HEK293T (cell line): ENCODE results near the gene CREM.

Experiments used
- CTCF ChIA-PET: fragments of 350-600 bp; formaldehyde crosslinking; extraction: SDS; loops from one replicate; lab custom pipeline; 2021; ENCODE audit warnings: antibody characterized with exemption, inconsistent platforms; lab: Yijun Ruan, JAX
- POLR2A ChIA-PET: fragments of 350-600 bp; formaldehyde crosslinking; extraction: SDS; loops from one replicate; lab custom pipeline; 2020; ENCODE audit warnings: antibody characterized with exemption, inconsistent platforms; lab: Yijun Ruan, JAX
- DNase-seq: peaks from one replicate; pipeline ENCODE4 v3.0.0; 2012; ENCODE audit warnings: mixed read lengths; ENCODE audit errors: extremely low spot score
- ARNT ChIP-seq: fragments of 450-650 bp; IDR thresholded peaks from 2 replicates; pipeline ENCODE4 v1.6.1; 2017; ENCODE audit warnings: mild to moderate bottlenecking
- BHLHE40 ChIP-seq: fragments of 450-650 bp; IDR thresholded peaks from 2 replicates; pipeline ENCODE4 v1.6.1; 2016; ENCODE audit warnings: mild to moderate bottlenecking, moderate library complexity, borderline replicate concordance
- CTBP1 ChIP-seq: fragments of 450-650 bp; IDR thresholded peaks from 2 replicates; pipeline ENCODE4 v1.6.1; 2016; ENCODE audit warnings: borderline replicate concordance
- ELF4 ChIP-seq: fragments of 450-650 bp; IDR thresholded peaks from 2 replicates; pipeline ENCODE4 v1.6.1; 2017; ENCODE audit warnings: antibody characterized with exemption
- FOXA1 ChIP-seq: fragments of 450-650 bp; IDR thresholded peaks from 2 replicates; pipeline ENCODE4 v1.6.1; 2016; ENCODE audit warnings: mild to moderate bottlenecking
- FOXK2 ChIP-seq: fragments of 450-650 bp; IDR thresholded peaks from 2 replicates; pipeline ENCODE4 v1.6.1; 2016; ENCODE audit warnings: mild to moderate bottlenecking
- FOXM1 ChIP-seq: fragments of 450-650 bp; IDR thresholded peaks from 2 replicates; pipeline ENCODE4 v1.6.1; 2017; ENCODE audit warnings: mild to moderate bottlenecking, borderline replicate concordance
- HDGF ChIP-seq: fragments of 450-650 bp; IDR thresholded peaks from 2 replicates; pipeline ENCODE4 v1.6.1; 2017; ENCODE audit warnings: antibody characterized with exemption, borderline replicate concordance
- L3MBTL2 ChIP-seq: fragments of 450-650 bp; conservative IDR thresholded peaks from 2 replicates; pipeline ENCODE4 v1.6.1; 2016; ENCODE audit warnings: mild to moderate bottlenecking
- LEF1 ChIP-seq: fragments of 450-650 bp; IDR thresholded peaks from 2 replicates; pipeline ENCODE4 v1.6.1; 2017; ENCODE audit warnings: mild to moderate bottlenecking, borderline replicate concordance
- NFRKB ChIP-seq: fragments of 450-650 bp; IDR thresholded peaks from 2 replicates; pipeline ENCODE4 v1.6.1; 2016; ENCODE audit warnings: mild to moderate bottlenecking, moderate library complexity
- SP1 ChIP-seq: fragments of 450-650 bp; IDR thresholded peaks from 2 replicates; pipeline ENCODE4 v1.6.1; 2017
- SUZ12 ChIP-seq: fragments of 450-650 bp; IDR thresholded peaks from 2 replicates; pipeline ENCODE4 v1.6.1; 2016; ENCODE audit warnings: mild to moderate bottlenecking
- TARDBP ChIP-seq: fragments of 450-650 bp; IDR thresholded peaks from 2 replicates; pipeline ENCODE4 v1.6.1; 2016
- ZNF384 ChIP-seq: fragments of 450-650 bp; IDR thresholded peaks from 2 replicates; pipeline ENCODE4 v1.6.1; 2016
- TF ChIP-seq, protein P1 (sequence below): fragments of 450-650 bp; IDR thresholded peaks from 2 replicates; pipeline ENCODE4 v1.6.1; 2016

The CREM gene

DNA sequence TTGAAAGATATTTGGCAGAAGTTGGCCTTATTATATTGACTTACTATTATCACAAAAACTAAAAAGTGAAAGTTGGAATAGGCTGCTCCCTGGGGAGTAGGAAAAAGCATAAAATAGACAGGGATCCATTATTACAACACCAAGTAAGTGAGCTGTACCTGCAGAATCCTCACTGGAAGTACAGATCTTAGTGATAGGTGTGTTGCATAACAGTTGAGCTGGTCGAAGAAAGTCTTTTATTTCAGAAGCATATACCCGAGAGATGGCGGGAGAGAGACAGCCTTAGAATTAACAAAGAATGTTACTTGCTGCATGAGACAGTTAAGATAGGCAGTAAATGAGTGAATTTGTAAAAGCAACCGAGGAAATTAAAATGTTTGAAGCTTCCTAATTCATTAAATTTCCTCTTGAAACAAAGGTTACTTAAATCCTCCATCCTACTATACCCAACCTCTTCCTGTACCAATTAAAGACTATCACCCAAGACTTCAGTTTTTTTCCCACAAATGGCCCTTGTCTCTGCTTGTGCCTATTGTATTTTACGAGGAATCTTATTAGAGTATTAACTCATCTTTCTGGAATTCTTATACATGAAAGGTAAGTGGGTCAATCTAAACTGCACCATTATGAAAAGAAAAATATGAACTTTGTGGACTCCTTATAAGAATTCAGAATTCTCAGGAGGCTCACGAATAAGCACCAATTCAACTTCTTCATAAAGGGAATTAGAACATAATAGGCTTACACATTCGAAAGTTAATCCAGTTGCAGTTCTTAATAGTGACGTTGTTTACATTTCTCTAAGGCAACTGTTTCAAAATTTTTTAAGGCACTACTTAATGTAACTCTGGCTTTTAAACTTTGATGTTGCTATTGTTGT, 56.2 kb downstream of the CREM start:
- no peak for DNase-seq
- TF ChIP-seq L3MBTL2: no peak
- TF ChIP-seq SP1: no peak
- no peak for TF ChIP-seq NFRKB
- no peak for TF ChIP-seq HDGF
- TF ChIP-seq FOXM1: no peak
- CTCF ChIA-PET: interaction anchor here (1.0 kb wide), 1 partner anchor 13 kb away, joined by 3 read pairs; no protein-coding TSS in a partner anchor
- POLR2A ChIA-PET: no interaction called here

DNA sequence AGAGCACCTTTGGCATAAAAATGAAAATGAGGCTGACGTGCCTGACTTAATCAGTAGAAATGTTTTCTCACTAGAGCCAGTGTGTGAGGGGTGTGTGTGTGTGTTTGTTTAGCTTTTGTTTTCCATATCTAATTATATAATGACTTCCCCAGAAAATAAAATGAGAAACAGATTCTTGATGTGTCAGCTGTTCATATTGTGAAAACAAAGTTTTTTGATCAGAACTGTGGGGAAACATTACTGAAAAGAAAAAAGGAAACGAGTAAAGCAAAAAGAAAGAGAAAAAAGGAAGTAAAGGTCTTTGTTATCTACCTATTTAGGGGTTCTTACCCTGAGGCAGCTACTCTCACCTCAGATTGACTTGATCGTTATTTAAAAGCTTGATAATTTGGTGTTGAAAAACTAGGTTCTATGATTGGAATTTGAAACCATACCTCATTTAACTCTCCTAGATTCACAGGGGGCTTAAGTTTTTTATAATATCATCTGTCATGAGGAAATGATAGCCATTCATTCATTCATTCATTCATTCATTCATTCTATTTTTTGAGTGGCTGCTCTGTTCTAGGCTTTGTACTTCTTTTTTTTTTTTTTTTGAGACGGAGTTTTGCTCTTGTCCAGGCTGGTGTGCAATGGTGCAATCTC, 58.0 kb downstream of the CREM start:
- CTCF ChIA-PET: interaction anchor here (0.9 kb wide), 1 partner anchor 11 kb away, joined by 3 read pairs; no protein-coding TSS in a partner anchor
- POLR2A ChIA-PET: interaction anchor here (0.6 kb wide), 1 partner anchor 135 kb away, joined by 3 read pairs; no protein-coding TSS in a partner anchor
- no peak for DNase-seq
- TF ChIP-seq, protein P1, sequence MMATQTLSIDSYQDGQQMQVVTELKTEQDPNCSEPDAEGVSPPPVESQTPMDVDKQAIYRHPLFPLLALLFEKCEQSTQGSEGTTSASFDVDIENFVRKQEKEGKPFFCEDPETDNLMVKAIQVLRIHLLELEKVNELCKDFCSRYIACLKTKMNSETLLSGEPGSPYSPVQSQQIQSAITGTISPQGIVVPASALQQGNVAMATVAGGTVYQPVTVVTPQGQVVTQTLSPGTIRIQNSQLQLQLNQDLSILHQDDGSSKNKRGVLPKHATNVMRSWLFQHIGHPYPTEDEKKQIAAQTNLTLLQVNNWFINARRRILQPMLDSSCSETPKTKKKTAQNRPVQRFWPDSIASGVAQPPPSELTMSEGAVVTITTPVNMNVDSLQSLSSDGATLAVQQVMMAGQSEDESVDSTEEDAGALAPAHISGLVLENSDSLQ: no peak
- TF ChIP-seq NFRKB: no peak
- no peak for TF ChIP-seq SUZ12
- no peak for TF ChIP-seq BHLHE40
- TF ChIP-seq ZNF384: no peak
- no peak for TF ChIP-seq FOXM1
- TF ChIP-seq ELF4: no peak
- no peak for TF ChIP-seq FOXA1
- no peak for TF ChIP-seq HDGF
- TF ChIP-seq FOXK2: no peak
- no peak for TF ChIP-seq SP1
- TF ChIP-seq ARNT: no peak
- TF ChIP-seq CTBP1: no peak
- TF ChIP-seq TARDBP: no peak

GRCh38 chr10:35185260-35186034, 58.8 kb downstream of the CREM start:
- POLR2A ChIA-PET: interaction anchor here (0.6 to 1.2 kb wide), 2 partner anchors 10 to 134 kb away, joined by 3 to 4 read pairs; no protein-coding TSS in a partner anchor
- no peak for DNase-seq
- CTCF ChIA-PET: interaction anchor here (0.9 kb wide), 1 partner anchor 10 kb away, joined by 3 read pairs; no protein-coding TSS in a partner anchor
- TF ChIP-seq CTBP1 (no peak), TARDBP (no peak), ZNF384 (no peak), NFRKB (no peak), SUZ12 (no peak), FOXK2 (no peak), L3MBTL2 (no peak), SP1 (no peak)
- TF ChIP-seq, protein P1: no peak

DNA sequence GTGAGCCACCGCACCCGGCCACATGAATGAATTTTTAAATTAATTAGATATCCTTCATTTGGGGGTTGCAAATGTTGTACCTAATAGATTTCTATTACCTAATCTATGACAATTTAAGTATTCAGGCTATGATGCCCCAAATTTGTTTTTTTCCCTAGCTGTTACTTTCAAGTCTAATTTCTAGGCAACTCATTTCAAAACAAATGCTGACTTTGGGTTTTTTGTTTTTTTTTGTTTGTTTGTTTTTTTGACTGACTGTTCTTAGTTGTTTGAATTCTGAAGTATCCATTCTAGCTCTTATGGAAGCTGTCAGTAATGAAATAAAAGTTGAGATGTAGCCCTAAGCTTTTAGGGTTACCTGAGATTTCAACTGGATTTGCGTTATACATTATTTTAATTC, 62.3 kb downstream of the CREM start:
- no peak for DNase-seq
- POLR2A ChIA-PET: interaction anchor here (1.2 kb wide), 1 partner anchor 17 kb away, joined by 4 read pairs; no protein-coding TSS in a partner anchor
- CTCF ChIA-PET: no interaction called here
- TF ChIP-seq TARDBP (no peak), SP1 (no peak), FOXA1 (no peak), L3MBTL2 (no peak), ELF4 (no peak), ZNF384 (no peak), NFRKB (no peak), CTBP1 (no peak), FOXK2 (no peak), LEF1 (no peak), FOXM1 (no peak), ARNT (no peak), BHLHE40 (no peak), SUZ12 (no peak), HDGF (no peak)
- TF ChIP-seq, protein P1: no peak

GRCh38 chr10:35191523-35191922, 64.9 kb downstream of the CREM start:
- no peak for TF ChIP-seq NFRKB
- TF ChIP-seq BHLHE40: no peak
- TF ChIP-seq ARNT: no peak
- TF ChIP-seq, protein P1: no peak
- TF ChIP-seq SP1: no peak
- TF ChIP-seq ZNF384: no peak
- TF ChIP-seq FOXK2: no peak
- TF ChIP-seq SUZ12: no peak
- TF ChIP-seq LEF1: no peak
- TF ChIP-seq ELF4: no peak
- TF ChIP-seq CTBP1: no peak
- no peak for TF ChIP-seq FOXM1
- no peak for TF ChIP-seq TARDBP
- no peak for TF ChIP-seq FOXA1
- TF ChIP-seq L3MBTL2: no peak
- TF ChIP-seq HDGF: no peak
- no peak for DNase-seq
- CTCF ChIA-PET: interaction anchor here (0.6 kb wide), 1 partner anchor 53 kb away, joined by 4 read pairs; no protein-coding TSS in a partner anchor
- POLR2A ChIA-PET: interaction anchor here (1.2 kb wide), 1 partner anchor 64 kb away, joined by 4 read pairs; the partner anchor contains the start of gene CREM
